Epithelial cell of esophagus (primary cell): Measurements from ENCODE around the gene CPSF4L.
"Not testable (repeated sequence)": the region's sequence is repeated elsewhere in the genome, so short reads cannot be mapped to it uniquely, and the experiment has no call there.

ENCODE experiments used
- DNase-seq: peaks from one replicate; pipeline ENCODE4 v3.0.0; 2010; ENCODE audit warnings: low read depth
- H3K4me3 ChIP-seq: 2 replicates; pipeline ENCODE4 v1.5.1; 2011; ENCODE audit warnings: mild to moderate bottlenecking, low read length, control low read depth
- CTCF ChIP-seq: IDR thresholded peaks from 2 replicates; pipeline ENCODE4 v1.5.1; 2011; ENCODE audit warnings: low read depth, mild to moderate bottlenecking, low read length, control low read depth, inconsistent platforms; ENCODE audit not compliant: insufficient read depth; ENCODE audit errors: missing control alignments

Gene CPSF4L

DNA sequence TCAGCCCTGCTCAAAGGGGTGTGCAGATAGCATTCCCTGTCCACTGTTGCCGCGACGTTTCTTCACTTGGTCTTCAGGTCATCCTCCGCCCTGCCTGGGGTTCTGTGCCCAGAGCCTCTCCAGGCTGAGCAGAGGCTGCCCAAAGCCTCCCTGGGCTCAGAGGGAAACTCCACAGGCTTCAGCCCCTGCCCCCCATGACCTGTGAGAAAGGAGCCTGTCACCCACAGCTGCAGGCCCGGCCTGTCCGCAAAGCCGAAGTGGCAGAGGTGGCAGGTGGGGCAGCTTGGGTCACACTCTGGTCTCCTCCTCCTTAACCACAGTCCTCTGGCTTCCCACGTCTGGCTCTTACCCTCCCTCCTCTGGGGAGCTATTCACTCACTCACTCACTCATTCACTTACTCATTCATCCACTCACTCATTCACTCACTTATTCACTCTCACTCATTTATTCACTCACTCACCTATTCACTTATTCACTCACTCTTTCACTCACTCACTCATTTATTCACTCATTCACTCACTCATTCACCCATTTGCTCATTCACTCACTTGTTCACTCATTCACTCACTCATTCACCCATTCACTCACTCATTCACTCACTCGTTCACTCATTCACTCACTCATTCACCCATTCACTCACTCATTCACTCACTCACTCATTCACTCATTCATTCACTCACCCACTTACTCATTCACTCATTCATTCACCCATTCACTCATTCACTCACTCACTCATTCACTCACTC, 7.1 kb upstream of the CPSF4L start:
- DNase-seq: no peak
- TF ChIP-seq CTCF: no peak
- no peak overlapping the region for H3K4me3 ChIP-seq

GRCh38 chr17:73267648-73268537, 6.2 kb upstream of the CPSF4L start:
- no peak for DNase-seq
- no peak overlapping the region for H3K4me3 ChIP-seq
- no peak for TF ChIP-seq CTCF

GRCh38 chr17:73266796-73267195, 5.1 kb upstream of the CPSF4L start:
- no peak for DNase-seq
- TF ChIP-seq CTCF: no peak
- H3K4me3 ChIP-seq: no peak overlapping the region

GRCh38 chr17:73265646-73266640, 4.3 kb upstream of the CPSF4L start:
- TF ChIP-seq CTCF: no peak
- no peak for DNase-seq
- no peak overlapping the region for H3K4me3 ChIP-seq

- not testable (repeated sequence) for DNase-seq, H3K4me3 ChIP-seq
Observed at GRCh38 chr17:73264448-73264847, 2.8 kb upstream of the CPSF4L start.

GRCh38 chr17:73262676-73263642, 1.3 kb upstream of the CPSF4L start:
- no peak overlapping the region for H3K4me3 ChIP-seq
- no peak for TF ChIP-seq CTCF
- peak; percentile 24 for DNase-seq
